ENCODE measurements around the gene SLC22A16.

The SLC22A16 gene

GRCh38 chr6:110414669-110415068 lies 61.7 kb downstream of the SLC22A16 start:
- no peaks in the 10 kb centered on the region for H3K36me3 ChIP-seq (ENCODE audit: control insufficient read depth, low read depth, low read length)
- H3K9me3 ChIP-seq (ENCODE audit: control insufficient read depth, low read depth, low read length) = no peaks in the 10 kb centered on the region
- H3K9ac ChIP-seq (ENCODE audit: low read length) = no peak overlapping the region
- H3K4me3 ChIP-seq (ENCODE audit: low read length) = no peak overlapping the region
- no peak overlapping the region for H3K27ac ChIP-seq (ENCODE audit: low read length)
- H3K4me1 ChIP-seq (ENCODE audit: control insufficient read depth, low read depth, low read length) = no peaks in the 10 kb centered on the region
- H3K27me3 ChIP-seq (ENCODE audit: control insufficient read depth, insufficient read depth, low read length) = no peaks in the 10 kb centered on the region

- Histone ChIP-seq H3K9me3 (ENCODE audit: control insufficient read depth, low read depth, low read length) (no peaks in the 10 kb centered on the region), H3K9ac (ENCODE audit: low read length) (no peak overlapping the region), H3K4me1 (ENCODE audit: control insufficient read depth, low read depth, low read length) (no peaks in the 10 kb centered on the region), H3K36me3 (ENCODE audit: control insufficient read depth, low read depth, low read length) (no peaks in the 10 kb centered on the region), H3K4me3 (ENCODE audit: low read length) (no peak overlapping the region), H3K27ac (ENCODE audit: low read length) (no peak overlapping the region), H3K27me3 (ENCODE audit: control insufficient read depth, insufficient read depth, low read length) (no peaks in the 10 kb centered on the region)
Observed at GRCh38 chr6:110412360-110412759, 64.1 kb downstream of the SLC22A16 start.

GRCh38 chr6:110410511-110410910 lies 65.9 kb downstream of the SLC22A16 start:
- Histone ChIP-seq H3K4me3 (ENCODE audit: low read length) (no peak overlapping the region), H3K27me3 (ENCODE audit: control insufficient read depth, insufficient read depth, low read length) (no peaks in the 10 kb centered on the region), H3K9me3 (ENCODE audit: control insufficient read depth, low read depth, low read length) (no peaks in the 10 kb centered on the region), H3K36me3 (ENCODE audit: control insufficient read depth, low read depth, low read length) (no peaks in the 10 kb centered on the region), H3K9ac (ENCODE audit: low read length) (no peak overlapping the region), H3K4me1 (ENCODE audit: control insufficient read depth, low read depth, low read length) (no peaks in the 10 kb centered on the region), H3K27ac (ENCODE audit: low read length) (no peak overlapping the region)

GRCh38 chr6:110409794-110410193 lies 66.6 kb downstream of the SLC22A16 start:
- no peaks in the 10 kb centered on the region for H3K9me3 ChIP-seq (ENCODE audit: control insufficient read depth, low read depth, low read length)
- H3K36me3 ChIP-seq (ENCODE audit: control insufficient read depth, low read depth, low read length) = no peaks in the 10 kb centered on the region
- no peaks in the 10 kb centered on the region for H3K4me1 ChIP-seq (ENCODE audit: control insufficient read depth, low read depth, low read length)
- no peak overlapping the region for H3K9ac ChIP-seq (ENCODE audit: low read length)
- H3K27me3 ChIP-seq (ENCODE audit: control insufficient read depth, insufficient read depth, low read length) = no peaks in the 10 kb centered on the region
- no peak overlapping the region for H3K27ac ChIP-seq (ENCODE audit: low read length)
- no peak overlapping the region for H3K4me3 ChIP-seq (ENCODE audit: low read length)

GRCh38 chr6:110408901-110409300 lies 67.5 kb downstream of the SLC22A16 start:
- no peak overlapping the region for H3K9ac ChIP-seq (ENCODE audit: low read length)
- no peaks in the 10 kb centered on the region for H3K9me3 ChIP-seq (ENCODE audit: control insufficient read depth, low read depth, low read length)
- no peaks in the 10 kb centered on the region for H3K27me3 ChIP-seq (ENCODE audit: control insufficient read depth, insufficient read depth, low read length)
- H3K36me3 ChIP-seq (ENCODE audit: control insufficient read depth, low read depth, low read length) = no peaks in the 10 kb centered on the region
- no peaks in the 10 kb centered on the region for H3K4me1 ChIP-seq (ENCODE audit: control insufficient read depth, low read depth, low read length)
- H3K27ac ChIP-seq (ENCODE audit: low read length) = no peak overlapping the region
- no peak overlapping the region for H3K4me3 ChIP-seq (ENCODE audit: low read length)

GRCh38 chr6:110404607-110405006 lies 71.8 kb downstream of the SLC22A16 start:
- Histone ChIP-seq H3K9ac (ENCODE audit: low read length) (no peak overlapping the region), H3K27me3 (ENCODE audit: control insufficient read depth, insufficient read depth, low read length) (no peaks in the 10 kb centered on the region), H3K9me3 (ENCODE audit: control insufficient read depth, low read depth, low read length) (no peaks in the 10 kb centered on the region), H3K27ac (ENCODE audit: low read length) (no peak overlapping the region), H3K36me3 (ENCODE audit: control insufficient read depth, low read depth, low read length) (no peaks in the 10 kb centered on the region), H3K4me3 (ENCODE audit: low read length) (no peak overlapping the region), H3K4me1 (ENCODE audit: control insufficient read depth, low read depth, low read length) (no peaks in the 10 kb centered on the region)

GRCh38 chr6:110401585-110402176 lies 74.7 kb downstream of the SLC22A16 start:
- H3K9me3 ChIP-seq (ENCODE audit: control insufficient read depth, low read depth, low read length) = no peaks in the 10 kb centered on the region
- H3K4me3 ChIP-seq (ENCODE audit: low read length) = no peak overlapping the region
- no peaks in the 10 kb centered on the region for H3K4me1 ChIP-seq (ENCODE audit: control insufficient read depth, low read depth, low read length)

GRCh38 chr6:110400208-110400607 lies 76.2 kb downstream of the SLC22A16 start:
- no peak overlapping the region for H3K4me3 ChIP-seq (ENCODE audit: low read length)
- no peak overlapping the region for H3K9ac ChIP-seq (ENCODE audit: low read length)
- no peaks in the 10 kb centered on the region for H3K36me3 ChIP-seq (ENCODE audit: control insufficient read depth, low read depth, low read length)
- no peaks in the 10 kb centered on the region for H3K4me1 ChIP-seq (ENCODE audit: control insufficient read depth, low read depth, low read length)
- no peaks in the 10 kb centered on the region for H3K27me3 ChIP-seq (ENCODE audit: control insufficient read depth, insufficient read depth, low read length)
- H3K27ac ChIP-seq (ENCODE audit: low read length) = no peak overlapping the region
- no peaks in the 10 kb centered on the region for H3K9me3 ChIP-seq (ENCODE audit: control insufficient read depth, low read depth, low read length)

More at GRCh38 chr6:110401585-110402176, 74.7 kb downstream of the SLC22A16 start:
- H3K36me3 ChIP-seq (ENCODE audit: control insufficient read depth, low read depth, low read length) = no peaks in the 10 kb centered on the region
- no peak overlapping the region for H3K9ac ChIP-seq (ENCODE audit: low read length)
- no peaks in the 10 kb centered on the region for H3K27me3 ChIP-seq (ENCODE audit: control insufficient read depth, insufficient read depth, low read length)
- H3K27ac ChIP-seq (ENCODE audit: low read length) = no peak overlapping the region

GRCh38 chr6:110399219-110400071 lies 77.0 kb downstream of the SLC22A16 start:
- H3K4me1 ChIP-seq (ENCODE audit: control insufficient read depth, low read depth, low read length) = no peaks in the 10 kb centered on the region
- H3K4me3 ChIP-seq (ENCODE audit: low read length) = no peak overlapping the region
- no peak overlapping the region for H3K27ac ChIP-seq (ENCODE audit: low read length)
- H3K9ac ChIP-seq (ENCODE audit: low read length) = no peak overlapping the region
- no peaks in the 10 kb centered on the region for H3K27me3 ChIP-seq (ENCODE audit: control insufficient read depth, insufficient read depth, low read length)
- H3K36me3 ChIP-seq (ENCODE audit: control insufficient read depth, low read depth, low read length) = no peaks in the 10 kb centered on the region
- no peaks in the 10 kb centered on the region for H3K9me3 ChIP-seq (ENCODE audit: control insufficient read depth, low read depth, low read length)

- H3K9ac ChIP-seq (ENCODE audit: low read length) = no peak overlapping the region
- no peaks in the 10 kb centered on the region for H3K9me3 ChIP-seq (ENCODE audit: control insufficient read depth, low read depth, low read length)
- no peak overlapping the region for H3K4me3 ChIP-seq (ENCODE audit: low read length)
- H3K27ac ChIP-seq (ENCODE audit: low read length) = no peak overlapping the region
- H3K27me3 ChIP-seq (ENCODE audit: control insufficient read depth, insufficient read depth, low read length) = no peaks in the 10 kb centered on the region
- no peaks in the 10 kb centered on the region for H3K36me3 ChIP-seq (ENCODE audit: control insufficient read depth, low read depth, low read length)
- H3K4me1 ChIP-seq (ENCODE audit: control insufficient read depth, low read depth, low read length) = no peaks in the 10 kb centered on the region
Observed at GRCh38 chr6:110398778-110399177, 77.6 kb downstream of the SLC22A16 start.

GRCh38 chr6:110395221-110395620 lies 81.2 kb downstream of the SLC22A16 start:
- Histone ChIP-seq H3K9me3 (ENCODE audit: control insufficient read depth, low read depth, low read length) (no peaks in the 10 kb centered on the region), H3K4me3 (ENCODE audit: low read length) (no peak overlapping the region), H3K36me3 (ENCODE audit: control insufficient read depth, low read depth, low read length) (no peaks in the 10 kb centered on the region), H3K27me3 (ENCODE audit: control insufficient read depth, insufficient read depth, low read length) (no peaks in the 10 kb centered on the region), H3K9ac (ENCODE audit: low read length) (no peak overlapping the region), H3K4me1 (ENCODE audit: control insufficient read depth, low read depth, low read length) (no peaks in the 10 kb centered on the region), H3K27ac (ENCODE audit: low read length) (no peak overlapping the region)

GRCh38 chr6:110394409-110394808 lies 82.0 kb downstream of the SLC22A16 start:
- Histone ChIP-seq H3K4me1 (ENCODE audit: control insufficient read depth, low read depth, low read length) (no peaks in the 10 kb centered on the region), H3K36me3 (ENCODE audit: control insufficient read depth, low read depth, low read length) (no peaks in the 10 kb centered on the region), H3K9me3 (ENCODE audit: control insufficient read depth, low read depth, low read length) (no peaks in the 10 kb centered on the region), H3K9ac (ENCODE audit: low read length) (no peak overlapping the region), H3K4me3 (ENCODE audit: low read length) (no peak overlapping the region), H3K27ac (ENCODE audit: low read length) (no peak overlapping the region), H3K27me3 (ENCODE audit: control insufficient read depth, insufficient read depth, low read length) (no peaks in the 10 kb centered on the region)
